RWPE2 (cell line): ENCODE results near the gene UNC79.

ENCODE experiments used
- ATAC-seq: fragments of 200-7000 bp; cut with Tn5 transposase; 3 replicates; pipeline ENCODE4 v1.9.1; 2021; ENCODE audit warnings: low read depth
- DNase-seq: peaks from one replicate; pipeline ENCODE4 v3.0.0-alpha.2; 2020; ENCODE audit warnings: low spot score
- H3K27ac ChIP-seq: fragments of 450-650 bp; 2 replicates; pipeline ENCODE4 v1.5.1; 2017; ENCODE audit warnings: mild to moderate bottlenecking; ENCODE audit not compliant: poor library complexity, severe bottlenecking
- H3K27me3 ChIP-seq: fragments of 250-450 bp; sonication (Bioruptor Pico); 2 replicates; pipeline ENCODE4 v1.5.1; 2021; ENCODE audit warnings: mild to moderate bottlenecking, moderate library complexity; ENCODE audit not compliant: insufficient read depth, poor library complexity, severe bottlenecking
- H3K36me3 ChIP-seq: fragments of 250-450 bp; sonication (Bioruptor Pico); 2 replicates; pipeline ENCODE4 v1.5.1; 2020; ENCODE audit warnings: low read depth, mild to moderate bottlenecking, moderate library complexity
- H3K4me1 ChIP-seq: fragments of 250-450 bp; sonication (Bioruptor Pico); 2 replicates; pipeline ENCODE4 v1.5.1; 2021; ENCODE audit warnings: mild to moderate bottlenecking, moderate library complexity; ENCODE audit not compliant: insufficient read depth, poor library complexity, severe bottlenecking
- H3K4me3 ChIP-seq: fragments of 250-450 bp; sonication (Bioruptor Pico); 2 replicates; pipeline ENCODE4 v1.5.1; 2021; ENCODE audit warnings: mild to moderate bottlenecking, moderate library complexity; ENCODE audit not compliant: severe bottlenecking
- H3K9me3 ChIP-seq: fragments of 250-450 bp; sonication (Bioruptor Pico); 2 replicates; pipeline ENCODE4 v1.5.1; 2021; ENCODE audit warnings: mild to moderate bottlenecking, moderate library complexity; ENCODE audit not compliant: severe bottlenecking
- TF ChIP-seq, protein P1 (sequence below): fragments of 450-650 bp; IDR thresholded peaks from one replicate; pipeline ENCODE4 v1.5.1; 2017; ENCODE audit warnings: mild to moderate bottlenecking, moderate library complexity; ENCODE audit not compliant: poor library complexity, severe bottlenecking

UNC79 gene

DNA sequence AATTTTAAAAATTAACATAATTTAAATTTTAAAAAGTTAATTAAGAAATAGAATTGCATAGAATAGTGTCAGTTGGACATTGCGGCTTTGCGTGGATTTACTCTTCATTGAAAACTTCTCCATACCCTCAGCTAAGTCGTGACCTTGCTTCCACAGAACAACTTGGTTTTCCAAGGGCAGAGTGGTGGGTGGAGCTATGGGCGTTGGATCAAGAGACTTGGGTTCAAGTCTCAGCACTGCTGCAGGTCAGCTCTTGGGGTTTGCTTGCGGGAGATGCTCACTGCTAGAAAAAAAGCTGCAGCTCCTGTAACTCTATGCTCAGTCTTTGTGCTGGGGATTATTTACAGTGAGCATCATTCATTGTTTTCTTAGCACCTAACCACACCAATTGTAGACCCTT is 223.9 kb downstream of the UNC79 start:
- Histone ChIP-seq H3K36me3 (no peaks in the 10 kb centered on the region), H3K27ac (no peak overlapping the region), H3K4me1 (no peaks in the 10 kb centered on the region), H3K27me3 (peaks cover 16% of the 10 kb centered on the region), H3K9me3 (no peaks in the 10 kb centered on the region), H3K4me3 (no peak overlapping the region)
- TF ChIP-seq, protein P1, sequence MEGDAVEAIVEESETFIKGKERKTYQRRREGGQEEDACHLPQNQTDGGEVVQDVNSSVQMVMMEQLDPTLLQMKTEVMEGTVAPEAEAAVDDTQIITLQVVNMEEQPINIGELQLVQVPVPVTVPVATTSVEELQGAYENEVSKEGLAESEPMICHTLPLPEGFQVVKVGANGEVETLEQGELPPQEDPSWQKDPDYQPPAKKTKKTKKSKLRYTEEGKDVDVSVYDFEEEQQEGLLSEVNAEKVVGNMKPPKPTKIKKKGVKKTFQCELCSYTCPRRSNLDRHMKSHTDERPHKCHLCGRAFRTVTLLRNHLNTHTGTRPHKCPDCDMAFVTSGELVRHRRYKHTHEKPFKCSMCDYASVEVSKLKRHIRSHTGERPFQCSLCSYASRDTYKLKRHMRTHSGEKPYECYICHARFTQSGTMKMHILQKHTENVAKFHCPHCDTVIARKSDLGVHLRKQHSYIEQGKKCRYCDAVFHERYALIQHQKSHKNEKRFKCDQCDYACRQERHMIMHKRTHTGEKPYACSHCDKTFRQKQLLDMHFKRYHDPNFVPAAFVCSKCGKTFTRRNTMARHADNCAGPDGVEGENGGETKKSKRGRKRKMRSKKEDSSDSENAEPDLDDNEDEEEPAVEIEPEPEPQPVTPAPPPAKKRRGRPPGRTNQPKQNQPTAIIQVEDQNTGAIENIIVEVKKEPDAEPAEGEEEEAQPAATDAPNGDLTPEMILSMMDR = no peak
- DNase-seq (no peak), ATAC-seq (no peak)

DNA sequence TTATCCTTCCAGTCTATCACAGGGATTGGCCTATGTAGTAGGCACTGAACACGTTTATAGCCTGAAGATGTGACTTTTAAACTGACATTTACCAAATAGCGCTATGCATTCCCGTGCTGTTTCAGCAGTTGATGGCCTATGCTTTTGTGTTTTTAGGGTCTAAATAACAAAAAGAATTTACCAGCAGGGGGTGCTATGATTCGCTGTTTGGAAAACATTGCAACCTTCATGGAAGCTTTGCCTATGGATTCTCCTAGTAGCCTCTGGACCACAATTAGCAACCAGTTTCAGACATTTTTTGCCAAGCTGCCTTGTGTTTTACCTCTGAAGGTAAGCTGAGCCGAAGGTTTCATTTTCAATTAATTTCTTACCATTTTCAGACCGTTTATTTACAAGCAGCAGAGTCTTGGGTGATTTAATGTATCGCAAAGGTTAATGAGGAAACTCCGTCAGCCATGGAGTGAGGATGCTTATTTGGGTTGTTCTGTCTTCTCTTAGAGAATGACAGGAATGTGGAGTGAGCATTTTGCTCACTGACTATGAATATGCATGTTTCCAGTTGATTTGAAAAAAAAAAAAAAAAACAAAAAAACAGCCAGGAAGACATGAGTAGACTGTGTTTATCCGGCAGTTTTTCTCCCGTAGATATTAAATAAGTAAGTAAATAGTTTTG is 224.5 kb downstream of the UNC79 start:
- Histone ChIP-seq H3K36me3 (no peaks in the 10 kb centered on the region), H3K4me1 (no peaks in the 10 kb centered on the region), H3K27ac (no peak overlapping the region), H3K4me3 (no peak overlapping the region), H3K27me3 (peaks cover 10% of the 10 kb centered on the region), H3K9me3 (no peaks in the 10 kb centered on the region)
- ATAC-seq (peak; percentile 64), DNase-seq (no peak)
- TF ChIP-seq, protein P1 = peak; percentile 77

DNA sequence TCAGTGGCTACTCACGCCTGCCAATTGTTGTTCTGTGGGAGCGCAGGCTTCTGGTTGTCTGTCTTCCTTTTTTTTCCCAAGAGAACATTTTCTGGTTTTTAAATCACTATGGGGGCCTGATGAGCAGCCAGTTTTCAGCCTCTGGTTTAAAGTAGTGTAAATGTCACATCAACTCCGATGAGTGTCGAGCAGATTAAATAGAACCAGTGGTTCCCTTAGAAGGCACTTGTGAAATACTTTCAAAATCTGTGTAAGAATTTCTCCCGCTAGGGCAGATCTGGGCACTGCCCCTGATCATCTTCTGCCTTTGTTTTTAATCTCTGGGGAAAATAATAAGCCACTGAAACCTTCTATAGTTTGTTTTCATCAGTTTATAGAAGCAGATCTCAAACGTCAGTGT is 227.1 kb downstream of the UNC79 start:
- Histone ChIP-seq H3K4me1 (no peaks in the 10 kb centered on the region), H3K27ac (no peak overlapping the region), H3K4me3 (no peak overlapping the region), H3K27me3 (no peaks in the 10 kb centered on the region), H3K9me3 (no peaks in the 10 kb centered on the region), H3K36me3 (no peaks in the 10 kb centered on the region)
- no peak for DNase-seq
- TF ChIP-seq, protein P1 = no peak
- ATAC-seq = no peak

DNA sequence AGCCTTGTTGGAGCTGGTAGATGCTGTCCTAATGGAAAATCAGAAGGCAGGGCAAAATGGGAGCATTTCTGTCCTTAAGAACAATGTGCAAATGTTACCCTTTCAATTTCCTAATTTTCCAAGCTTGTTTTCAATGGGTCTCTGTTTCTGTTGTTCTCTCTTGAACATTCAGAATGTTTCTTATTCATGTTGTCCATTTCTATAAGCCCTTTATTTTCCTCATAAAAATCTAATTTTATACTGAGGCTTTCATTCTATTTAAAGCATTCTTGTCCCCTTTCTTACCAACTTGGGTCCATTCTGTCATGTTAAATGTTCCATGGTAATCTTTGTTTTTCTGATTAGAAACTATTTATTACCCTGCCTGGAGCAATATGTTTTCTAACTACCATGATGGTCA is 232.6 kb downstream of the UNC79 start:
- Histone ChIP-seq H3K9me3 (peaks cover 10% of the 10 kb centered on the region), H3K27me3 (peaks cover 3% of the 10 kb centered on the region), H3K27ac (no peak overlapping the region), H3K36me3 (no peaks in the 10 kb centered on the region), H3K4me3 (no peak overlapping the region), H3K4me1 (no peaks in the 10 kb centered on the region)
- TF ChIP-seq, protein P1 = no peak
- no peak for DNase-seq
- no peak for ATAC-seq

DNA sequence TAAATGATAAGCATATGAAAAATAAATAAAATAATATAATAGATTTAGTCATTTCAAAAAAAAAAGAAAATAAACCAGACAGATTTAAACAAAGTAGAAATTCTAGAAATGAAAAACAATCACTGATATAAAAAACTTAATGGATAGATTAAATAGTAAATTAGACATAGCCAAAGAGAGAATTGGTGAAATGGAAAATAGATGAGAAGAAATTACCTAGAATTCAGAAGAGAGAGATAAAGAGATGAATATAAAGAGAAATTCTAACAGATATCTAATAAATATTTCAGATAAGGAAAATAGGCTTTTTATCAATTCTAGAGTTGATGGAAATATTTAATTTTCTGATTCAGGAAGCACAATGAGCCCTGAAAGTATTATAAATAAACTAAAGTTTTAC is 234.4 kb downstream of the UNC79 start:
- ATAC-seq = no peak
- Histone ChIP-seq H3K27ac (no peak overlapping the region), H3K4me1 (no peaks in the 10 kb centered on the region), H3K36me3 (no peaks in the 10 kb centered on the region), H3K4me3 (no peak overlapping the region), H3K27me3 (peaks cover 4% of the 10 kb centered on the region), H3K9me3 (peaks cover 10% of the 10 kb centered on the region)
- no peak for DNase-seq
- TF ChIP-seq, protein P1 = no peak
